IPS-20b (cell line): ENCODE results near the gene KLC4.
A peak's percentile ranks its signal among the peaks of the same experiment; 100 is the strongest.

Experiments used
- H3K27ac ChIP-seq: one replicate; pipeline ENCODE4 v1.5.1; 2013; ENCODE audit warnings: low read length
- H3K27me3 ChIP-seq: 2 replicates; pipeline ENCODE4 v1.6.1; 2013; ENCODE audit warnings: mild to moderate bottlenecking, low read length, inconsistent platforms; ENCODE audit not compliant: insufficient read depth
- H3K36me3 ChIP-seq: 2 replicates; pipeline ENCODE4 v1.6.1; 2013; ENCODE audit warnings: low read depth, mild to moderate bottlenecking, inconsistent platforms, low read length, moderate library complexity; ENCODE audit not compliant: insufficient read depth
- H3K4me1 ChIP-seq: 2 replicates; pipeline ENCODE4 v1.6.1; 2013; ENCODE audit warnings: mild to moderate bottlenecking, control low read depth, inconsistent platforms, low read length, moderate library complexity; ENCODE audit not compliant: insufficient read depth
- H3K4me3 ChIP-seq: 2 replicates; pipeline ENCODE4 v1.5.1; 2013; ENCODE audit warnings: mild to moderate bottlenecking, low read length, inconsistent platforms
- H3K9ac ChIP-seq: 2 replicates; pipeline ENCODE4 v1.6.1; 2013; ENCODE audit warnings: low read depth, mild to moderate bottlenecking, inconsistent platforms, low read length, moderate library complexity
- H3K9me3 ChIP-seq: 2 replicates; pipeline ENCODE4 v1.6.1; 2013; ENCODE audit warnings: mild to moderate bottlenecking, low read depth, low read length, inconsistent platforms; ENCODE audit not compliant: insufficient read depth

KLC4 gene

GRCh38 chr6:43089874-43090558 lies 30.6 kb downstream of the KLC4 start:
- H3K9ac ChIP-seq: peak overlapping the region; percentile 73
- no peaks in the 10 kb centered on the region for H3K27me3 ChIP-seq
- peak overlapping the region; percentile 80 for H3K27ac ChIP-seq
- H3K9me3 ChIP-seq: no peaks in the 10 kb centered on the region
- H3K4me3 ChIP-seq: peak overlapping the region; percentile 34
- peaks cover 37% of the 10 kb centered on the region for H3K4me1 ChIP-seq
- H3K36me3 ChIP-seq: no peaks in the 10 kb centered on the region

GRCh38 chr6:43090559-43090956 lies 31.1 kb downstream of the KLC4 start:
- Histone ChIP-seq H3K4me3 (peak overlapping the region; percentile 34; the same call in 1 of the 2 replicates), H3K27ac (peak overlapping the region; percentile 58)

GRCh38 chr6:43091020-43091419 lies 31.6 kb downstream of the KLC4 start:
- H3K36me3 ChIP-seq: no peaks in the 10 kb centered on the region
- H3K9ac ChIP-seq: peak overlapping the region; percentile 73; the same call in 1 of the 2 replicates
- no peaks in the 10 kb centered on the region for H3K27me3 ChIP-seq
- H3K9me3 ChIP-seq: no peaks in the 10 kb centered on the region
- peaks cover 43% of the 10 kb centered on the region for H3K4me1 ChIP-seq
- peak overlapping the region; percentile 34; the same call in 1 of the 2 replicates for H3K4me3 ChIP-seq
- H3K27ac ChIP-seq: peak overlapping the region; percentile 58

More at GRCh38 chr6:43090559-43090956, 31.1 kb downstream of the KLC4 start:
- peaks cover 39% of the 10 kb centered on the region for H3K4me1 ChIP-seq
- no peaks in the 10 kb centered on the region for H3K36me3 ChIP-seq
- H3K9ac ChIP-seq: peak overlapping the region; percentile 73
- no peaks in the 10 kb centered on the region for H3K9me3 ChIP-seq
- no peaks in the 10 kb centered on the region for H3K27me3 ChIP-seq

GRCh38 chr6:43091436-43091991 lies 32.1 kb downstream of the KLC4 start:
- H3K4me1 ChIP-seq: peaks cover 48% of the 10 kb centered on the region
- H3K9me3 ChIP-seq: no peaks in the 10 kb centered on the region
- peak overlapping the region; percentile 58 for H3K27ac ChIP-seq

GRCh38 chr6:43092635-43093034 lies 33.2 kb downstream of the KLC4 start:
- Histone ChIP-seq H3K36me3 (no peaks in the 10 kb centered on the region), H3K27me3 (no peaks in the 10 kb centered on the region), H3K9ac (no peak overlapping the region), H3K4me1 (peaks cover 57% of the 10 kb centered on the region), H3K9me3 (no peaks in the 10 kb centered on the region), H3K4me3 (no peak overlapping the region), H3K27ac (no peak overlapping the region)

More at GRCh38 chr6:43091436-43091991, 32.1 kb downstream of the KLC4 start:
- H3K9ac ChIP-seq: peak overlapping the region; percentile 73; the same call in 1 of the 2 replicates
- no peaks in the 10 kb centered on the region for H3K36me3 ChIP-seq
- H3K4me3 ChIP-seq: no peak overlapping the region
- no peaks in the 10 kb centered on the region for H3K27me3 ChIP-seq

GRCh38 chr6:43093436-43094289 lies 34.2 kb downstream of the KLC4 start:
- H3K27ac ChIP-seq: peak overlapping the region; percentile 4
- no peaks in the 10 kb centered on the region for H3K36me3 ChIP-seq
- no peak overlapping the region for H3K9ac ChIP-seq
- H3K4me3 ChIP-seq: no peak overlapping the region
- no peaks in the 10 kb centered on the region for H3K27me3 ChIP-seq
- peaks cover 59% of the 10 kb centered on the region for H3K4me1 ChIP-seq
- H3K9me3 ChIP-seq: no peaks in the 10 kb centered on the region

GRCh38 chr6:43095939-43096338 lies 36.5 kb downstream of the KLC4 start:
- H3K4me3 ChIP-seq: no peak overlapping the region
- H3K27ac ChIP-seq: peak overlapping the region; percentile 60
- H3K36me3 ChIP-seq: no peaks in the 10 kb centered on the region
- peak overlapping the region; percentile 49; the same call in 1 of the 2 replicates for H3K9ac ChIP-seq
- H3K27me3 ChIP-seq: no peaks in the 10 kb centered on the region
- peaks cover 40% of the 10 kb centered on the region for H3K4me1 ChIP-seq
- no peaks in the 10 kb centered on the region for H3K9me3 ChIP-seq

- H3K36me3 ChIP-seq: no peaks in the 10 kb centered on the region
- H3K9ac ChIP-seq: peak overlapping the region; percentile 49; the same call in 1 of the 2 replicates
- no peaks in the 10 kb centered on the region for H3K9me3 ChIP-seq
- H3K4me1 ChIP-seq: peaks cover 33% of the 10 kb centered on the region
- no peaks in the 10 kb centered on the region for H3K27me3 ChIP-seq
- H3K27ac ChIP-seq: peak overlapping the region; percentile 60
- H3K4me3 ChIP-seq: no peak overlapping the region
Observed at GRCh38 chr6:43096451-43097097, 37.1 kb downstream of the KLC4 start.

GRCh38 chr6:43097098-43097489 lies 37.7 kb downstream of the KLC4 start:
- H3K4me1 ChIP-seq: peaks cover 33% of the 10 kb centered on the region
- H3K36me3 ChIP-seq: no peaks in the 10 kb centered on the region
- H3K9ac ChIP-seq: peak overlapping the region; percentile 49; the same call in 1 of the 2 replicates
- no peaks in the 10 kb centered on the region for H3K27me3 ChIP-seq
- no peak overlapping the region; the same call in 1 of the 2 replicates for H3K4me3 ChIP-seq
- peak overlapping the region; percentile 33 for H3K27ac ChIP-seq
- H3K9me3 ChIP-seq: no peaks in the 10 kb centered on the region

GRCh38 chr6:43097502-43097901 lies 38.1 kb downstream of the KLC4 start:
- no peak overlapping the region; the same call in 1 of the 2 replicates for H3K9ac ChIP-seq
- H3K4me3 ChIP-seq: no peak overlapping the region; the same call in 1 of the 2 replicates
- H3K9me3 ChIP-seq: no peaks in the 10 kb centered on the region
- no peaks in the 10 kb centered on the region for H3K36me3 ChIP-seq
- peaks cover 33% of the 10 kb centered on the region for H3K4me1 ChIP-seq
- H3K27me3 ChIP-seq: no peaks in the 10 kb centered on the region
- H3K27ac ChIP-seq: peak overlapping the region; percentile 33

GRCh38 chr6:43101497-43101896 lies 42.1 kb downstream of the KLC4 start:
- Histone ChIP-seq H3K9me3 (no peaks in the 10 kb centered on the region), H3K27me3 (no peaks in the 10 kb centered on the region), H3K27ac (no peak overlapping the region), H3K4me1 (peaks cover 28% of the 10 kb centered on the region), H3K36me3 (no peaks in the 10 kb centered on the region), H3K9ac (no peak overlapping the region), H3K4me3 (no peak overlapping the region)
